Activated CD8-positive, alpha-beta T cell treated with anti-CD3 and anti-CD28 coated beads for 36 hours (primary cell): ENCODE data around the gene KCNIP4. TPM values are rescaled to one million over a fixed set of nuclear protein-coding genes. Genes with fewer than 3 reads are reported as not detected.

Experiments
- ATAC-seq: fragments of 200-7000 bp; cut with Tn5 transposase; one replicate; pipeline ENCODE4 v1.10.0; 2021; ENCODE audit warnings: mild to moderate bottlenecking, moderate library complexity
- CTCF ChIA-PET: fragments of 350-600 bp; sonication (Branson Sonifier 250); formaldehyde crosslinking; loops from one replicate; lab custom pipeline; 2021; ENCODE audit warnings: antibody characterized with exemption; lab: Charles Lee
- POLR2A ChIA-PET: fragments of 350-600 bp; sonication (Branson Sonifier 250); formaldehyde crosslinking; loops from one replicate; lab custom pipeline; 2021; ENCODE audit warnings: antibody characterized with exemption; lab: Charles Lee
- DNase-seq: peaks from one replicate; pipeline ENCODE4 v3.0.0-alpha.2; 2020
- H3K27ac Mint-ChIP-seq: one replicate; pipeline ENCODE4 v1.8.0; 2021; ENCODE audit warnings: mild to moderate bottlenecking, mixed read lengths
- H3K27me3 Mint-ChIP-seq: one replicate; pipeline ENCODE4 v1.8.0; 2021; ENCODE audit warnings: mixed read lengths
- H3K36me3 Mint-ChIP-seq: one replicate; pipeline ENCODE4 v1.8.0; 2021; ENCODE audit warnings: low read depth, mixed read lengths
- H3K4me1 Mint-ChIP-seq: one replicate; pipeline ENCODE4 v1.8.0; 2021; ENCODE audit warnings: low read depth, mixed read lengths
- H3K4me3 Mint-ChIP-seq: one replicate; pipeline ENCODE4 v1.8.0; 2021; ENCODE audit warnings: mild to moderate bottlenecking, moderate library complexity, mixed read lengths
- H3K9me3 Mint-ChIP-seq: one replicate; pipeline ENCODE4 v1.8.0; 2021; ENCODE audit warnings: mixed read lengths
- CTCF ChIP-seq: fragments of 200-600 bp; IDR thresholded peaks from one replicate; pipeline ENCODE4 v1.8.0; 2022; ENCODE audit warnings: antibody characterized with exemption, mild to moderate bottlenecking
- intact Hi-C: fragments of 100-400 bp; cut with micrococcal nuclease; formaldehyde crosslinking; loops from one replicate; pipeline ENCODE4 v1.10.0; 2022
- total RNA-seq, 2 experiments: library from RNA; stranded (reverse); gene quantifications; one replicate each; pipeline ENCODE4 v1.2.3, GENCODE V29; 2021

The KCNIP4 gene
- total RNA-seq, 2 experiments from 2014 or later = not detected

- Mint-ChIP-seq H3K27me3 (no peaks in the 10 kb centered on the region), H3K4me1 (no peaks in the 10 kb centered on the region), H3K36me3 (no peaks in the 10 kb centered on the region), H3K9me3 (peaks cover 7% of the 10 kb centered on the region), H3K4me3 (no peak overlapping the region), H3K27ac (no peak overlapping the region)
- DNase-seq (no peak), ATAC-seq (no peak)
- intact Hi-C loops = no loop called here
- POLR2A ChIA-PET = no interaction called here
- CTCF ChIA-PET = interaction anchor here (0.8 kb wide), 1 partner anchor 12 kb away, joined by 3 read pairs; no protein-coding TSS in a partner anchor
- TF ChIP-seq CTCF = no peak
These were observed 850.7 kb downstream of the KCNIP4 start for GRCh38 chr4:21097865-21098264.

DNA sequence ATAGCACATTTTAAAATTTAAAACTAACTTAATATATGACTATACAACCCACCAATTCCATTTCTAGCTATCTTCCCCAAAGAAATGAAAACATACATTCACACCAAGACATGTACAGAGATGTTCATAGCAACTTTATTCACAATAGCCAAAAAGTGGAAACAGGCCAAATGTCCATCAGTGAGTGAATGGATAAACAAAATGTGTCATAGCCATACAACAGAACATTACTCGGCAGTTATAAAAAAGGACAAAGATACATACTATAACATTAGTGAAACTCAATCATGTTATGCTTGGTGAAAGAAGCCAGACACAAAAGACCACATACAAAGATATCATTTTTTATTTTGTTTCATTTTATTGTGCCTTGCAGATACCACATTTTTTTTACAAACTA is 851.5 kb downstream of the KCNIP4 start:
- Mint-ChIP-seq H3K27ac (no peak overlapping the region), H3K36me3 (no peaks in the 10 kb centered on the region), H3K4me3 (no peak overlapping the region), H3K27me3 (no peaks in the 10 kb centered on the region), H3K9me3 (peaks cover 7% of the 10 kb centered on the region), H3K4me1 (no peaks in the 10 kb centered on the region)
- TF ChIP-seq CTCF = no peak
- DNase-seq = no peak
- no peak for ATAC-seq
- POLR2A ChIA-PET = no interaction called here
- CTCF ChIA-PET = no interaction called here
- intact Hi-C loops = no loop called here

DNA sequence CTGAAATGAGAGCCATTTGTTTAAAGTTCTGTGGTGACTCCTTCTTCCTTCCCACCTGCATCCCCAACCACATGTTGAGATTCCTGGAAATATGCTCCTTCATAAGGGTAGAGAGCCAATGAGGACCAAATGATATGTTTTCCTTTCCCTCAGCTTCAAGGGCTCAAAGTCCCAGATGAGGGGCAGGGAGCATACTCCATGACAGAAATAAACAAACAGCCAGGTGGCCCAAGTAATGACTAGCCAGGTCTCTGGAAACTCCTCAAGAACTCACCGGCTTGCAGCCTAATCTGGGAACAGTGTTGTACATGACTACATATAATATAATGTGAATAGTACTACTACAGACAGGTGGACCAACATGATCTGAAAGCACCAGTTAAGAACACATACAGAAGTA is 856.0 kb downstream of the KCNIP4 start:
- CTCF ChIA-PET = no interaction called here

GRCh38 chr4:21090094-21090666 is 858.4 kb downstream of the KCNIP4 start:
- no peak overlapping the region for H3K4me3 Mint-ChIP-seq
- POLR2A ChIA-PET = no interaction called here
- DNase-seq = no peak
- intact Hi-C loops = no loop called here
- H3K4me1 Mint-ChIP-seq = no peaks in the 10 kb centered on the region
- no peak for TF ChIP-seq CTCF
- CTCF ChIA-PET = interaction anchor here (0.8 kb wide), 1 partner anchor 9 kb away, joined by 3 read pairs; no protein-coding TSS in a partner anchor
- no peaks in the 10 kb centered on the region for H3K36me3 Mint-ChIP-seq
- ATAC-seq = no peak
- no peaks in the 10 kb centered on the region for H3K27me3 Mint-ChIP-seq
- H3K27ac Mint-ChIP-seq = no peak overlapping the region
- H3K9me3 Mint-ChIP-seq = peaks cover 10% of the 10 kb centered on the region

More for the DNA sequence above, 856.0 kb downstream of the KCNIP4 start:
- H3K4me1 Mint-ChIP-seq = no peaks in the 10 kb centered on the region
- POLR2A ChIA-PET = no interaction called here
- H3K27ac Mint-ChIP-seq = no peak overlapping the region
- no peak overlapping the region for H3K4me3 Mint-ChIP-seq
- H3K27me3 Mint-ChIP-seq = no peaks in the 10 kb centered on the region
- ATAC-seq (no peak), DNase-seq (no peak)
- TF ChIP-seq CTCF = no peak
- intact Hi-C loops = no loop called here
- H3K36me3 Mint-ChIP-seq = no peaks in the 10 kb centered on the region
- peaks cover 10% of the 10 kb centered on the region for H3K9me3 Mint-ChIP-seq

DNA sequence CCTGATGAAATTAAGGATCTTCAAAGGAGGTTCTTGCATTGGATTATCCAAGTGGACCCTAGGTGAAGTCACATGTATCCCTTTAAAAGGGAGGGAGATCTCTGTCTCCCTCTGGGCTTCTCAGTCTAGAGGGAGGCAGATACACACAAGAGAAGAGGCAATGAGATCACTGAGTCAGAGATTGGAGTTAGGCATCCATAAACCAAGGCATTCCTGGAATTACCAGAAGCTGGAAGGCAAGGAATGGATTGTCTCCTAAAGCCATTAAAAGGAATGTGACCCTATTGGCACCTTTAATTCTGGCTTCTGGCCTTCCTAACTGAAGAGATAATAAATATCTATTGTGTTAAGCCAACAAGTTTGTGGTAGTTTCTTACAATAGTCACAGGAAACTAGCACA is 865.2 kb downstream of the KCNIP4 start:
- no peak for ATAC-seq
- TF ChIP-seq CTCF = no peak
- DNase-seq = no peak
- Mint-ChIP-seq H3K36me3 (no peaks in the 10 kb centered on the region), H3K4me3 (no peak overlapping the region), H3K27ac (no peak overlapping the region), H3K27me3 (no peaks in the 10 kb centered on the region), H3K4me1 (no peaks in the 10 kb centered on the region), H3K9me3 (peaks cover 14% of the 10 kb centered on the region)
- ChIA-PET CTCF (no interaction called here), POLR2A (no interaction called here)
- intact Hi-C loops = no loop called here
